Activated T-helper 1 cell treated with anti-CD3 and anti-CD28 coated beads, Interleukin-2, amount 50 U/mL, for 16 hours (primary cell): ENCODE data around the gene KRTAP4-16.
"Not testable (repeated sequence)": the region's sequence is repeated elsewhere in the genome, so short reads cannot be mapped to it uniquely, and the experiment has no call there.

Experiments
- DNase-seq, 2 donors: peaks; one replicate each; pipeline ENCODE4 v3.0.0-alpha.2; 2020; ENCODE audit warnings: low read depth in 1 of 2, low spot score in 1 of 2

KRTAP4-16 gene

GRCh38 chr17:41101586-41102259, at the start of gene KRTAP4-16:
TSS of gene KRTAP4-16 (minus strand) at chr17:41102209. CDS start at chr17:41102209, 0 bp downstream.
- no peak for DNase-seq

- no peak for DNase-seq
Observed at GRCh38 chr17:41151525-41151924, 49.5 kb upstream of the KRTAP4-16 start.

- no peak for DNase-seq
Observed at GRCh38 chr17:41150026-41150425, 48.0 kb upstream of the KRTAP4-16 start.

GRCh38 chr17:41149652-41149985, 47.6 kb upstream of the KRTAP4-16 start, which contains the start of gene KRTAP4-5:
TSS of gene KRTAP4-5 (minus strand) at chr17:41149825. CDS start at chr17:41149767, 58 bp downstream.
- no peak for DNase-seq

- DNase-seq = not testable (repeated sequence)
Observed at GRCh38 chr17:41148971-41149651, 47.1 kb upstream of the KRTAP4-16 start.

GRCh38 chr17:41147531-41148204, 45.7 kb upstream of the KRTAP4-16 start:
- no peak for DNase-seq

- DNase-seq = no peak
Observed at GRCh38 chr17:41145261-41145660, 43.3 kb upstream of the KRTAP4-16 start.

GRCh38 chr17:41144846-41145245, 42.8 kb upstream of the KRTAP4-16 start:
- no peak for DNase-seq

GRCh38 chr17:41141361-41141760, 39.4 kb upstream of the KRTAP4-16 start:
- no peak for DNase-seq

GRCh38 chr17:41140360-41141131, 38.5 kb upstream of the KRTAP4-16 start, which contains the start of gene KRTAP4-6:
TSS of gene KRTAP4-6 (minus strand) at chr17:41140544. CDS start at chr17:41140487, 57 bp downstream.
- no peak for DNase-seq

- not testable (repeated sequence) for DNase-seq
Observed at GRCh38 chr17:41139865-41140264, 37.9 kb upstream of the KRTAP4-16 start.

- DNase-seq = no peak
Observed at GRCh38 chr17:41133880-41134735, 32.1 kb upstream of the KRTAP4-16 start.

GRCh38 chr17:41131979-41132378, 30.0 kb upstream of the KRTAP4-16 start:
- DNase-seq = no peak

GRCh38 chr17:41127371-41127770, 25.4 kb upstream of the KRTAP4-16 start:
- no peak for DNase-seq

GRCh38 chr17:41126412-41126811, 24.4 kb upstream of the KRTAP4-16 start:
- no peak for DNase-seq

GRCh38 chr17:41125064-41125463, 23.1 kb upstream of the KRTAP4-16 start:
- no peak for DNase-seq

GRCh38 chr17:41123991-41124371, 22.0 kb upstream of the KRTAP4-16 start, which contains the start of gene KRTAP4-12:
TSS of gene KRTAP4-12 (minus strand) at chr17:41124182. CDS start at chr17:41124122, 60 bp downstream.
- not testable (repeated sequence) for DNase-seq

- DNase-seq = not testable (repeated sequence)
Observed at GRCh38 chr17:41123292-41123990, 21.4 kb upstream of the KRTAP4-16 start.

GRCh38 chr17:41121742-41122141, 19.7 kb upstream of the KRTAP4-16 start:
- no peak for DNase-seq
